HG03025 (cell line): ENCODE results near the gene DENND2A.
A peak's percentile ranks its signal among the peaks of the same experiment; 100 is the strongest.
"Not testable (repeated sequence)": the region's sequence is repeated elsewhere in the genome, so short reads cannot be mapped to it uniquely, and the experiment has no call there.

ENCODE experiments used
- ATAC-seq: cut with Tn5 transposase; IDR thresholded peaks from one replicate; pipeline ENCODE4 v1.9.1; 2021; ENCODE audit warnings: mild to moderate bottlenecking, moderate library complexity; ENCODE audit not compliant: unreplicated experiment, low FRiP score

Gene DENND2A

DNA sequence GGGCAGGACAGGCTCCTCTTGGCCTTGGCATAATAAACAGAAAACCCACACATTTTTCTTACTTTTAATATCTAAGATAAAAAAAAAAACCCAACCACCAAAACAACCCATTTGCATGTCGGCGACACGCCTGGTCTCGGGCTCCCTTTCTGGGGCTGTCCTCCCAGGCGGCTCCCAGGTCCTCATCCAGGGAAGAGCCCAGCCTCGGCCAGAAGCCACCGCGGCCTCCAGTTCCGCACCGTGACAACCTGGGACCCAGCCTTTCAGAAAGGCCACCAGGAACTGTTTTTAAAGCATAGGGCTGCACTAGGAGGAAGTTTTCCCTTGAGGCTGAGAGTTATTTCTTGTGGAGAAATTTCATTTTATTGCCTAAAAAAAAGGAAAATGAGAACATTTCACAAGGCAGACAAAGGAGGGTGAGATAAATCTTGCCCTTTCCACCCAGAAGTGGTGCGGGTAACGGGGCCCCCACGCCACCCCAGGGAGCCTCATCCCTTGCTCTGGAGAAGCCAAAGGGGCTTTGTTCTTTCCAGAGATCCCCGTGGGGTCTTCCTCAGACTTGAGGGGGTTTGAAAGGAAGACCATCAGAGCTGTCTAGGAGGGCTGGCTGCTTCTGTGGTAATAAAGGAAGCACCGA is 122.1 kb downstream of the DENND2A start:
- ATAC-seq: no peak

DNA sequence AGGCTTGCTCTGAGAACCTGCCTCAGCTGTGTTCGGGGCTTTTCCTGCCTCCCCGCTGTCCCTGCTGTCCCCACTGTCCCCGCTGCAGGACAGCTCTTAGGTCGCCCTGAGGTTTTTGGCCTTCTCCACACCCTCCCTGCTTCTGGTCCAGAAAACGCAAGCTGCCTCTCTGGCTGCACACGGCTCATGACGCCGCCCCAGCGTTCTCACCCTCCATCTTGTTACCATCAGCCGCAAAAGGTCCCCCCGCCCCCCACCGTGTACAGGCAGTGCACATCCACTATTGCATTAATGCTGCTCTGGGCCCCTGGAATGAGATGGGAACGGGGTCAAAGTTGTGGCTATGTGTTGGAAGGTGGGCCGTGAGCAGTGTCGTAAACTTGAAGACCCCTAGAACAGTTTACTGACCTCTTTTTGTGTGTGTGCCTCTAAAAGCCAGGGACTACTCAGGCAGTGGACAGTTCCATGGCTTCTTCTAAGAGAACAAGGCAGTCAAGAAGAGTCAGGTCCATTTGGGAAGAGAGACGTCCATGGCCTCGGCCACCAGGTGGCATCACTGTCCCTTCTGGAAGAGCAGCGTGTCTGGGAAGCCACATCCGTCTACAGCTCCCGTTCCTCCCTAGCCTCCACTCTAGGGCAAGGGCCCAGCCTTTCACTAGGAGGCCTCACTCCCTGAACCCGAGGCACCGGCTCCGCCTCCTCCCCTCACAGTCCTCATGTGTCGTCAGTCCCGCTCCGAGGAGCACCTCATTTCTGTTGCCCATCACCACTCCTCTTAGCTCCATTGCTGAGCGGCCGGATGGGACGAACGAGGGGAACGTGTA is 122.9 kb downstream of the DENND2A start:
- no peak for ATAC-seq

DNA sequence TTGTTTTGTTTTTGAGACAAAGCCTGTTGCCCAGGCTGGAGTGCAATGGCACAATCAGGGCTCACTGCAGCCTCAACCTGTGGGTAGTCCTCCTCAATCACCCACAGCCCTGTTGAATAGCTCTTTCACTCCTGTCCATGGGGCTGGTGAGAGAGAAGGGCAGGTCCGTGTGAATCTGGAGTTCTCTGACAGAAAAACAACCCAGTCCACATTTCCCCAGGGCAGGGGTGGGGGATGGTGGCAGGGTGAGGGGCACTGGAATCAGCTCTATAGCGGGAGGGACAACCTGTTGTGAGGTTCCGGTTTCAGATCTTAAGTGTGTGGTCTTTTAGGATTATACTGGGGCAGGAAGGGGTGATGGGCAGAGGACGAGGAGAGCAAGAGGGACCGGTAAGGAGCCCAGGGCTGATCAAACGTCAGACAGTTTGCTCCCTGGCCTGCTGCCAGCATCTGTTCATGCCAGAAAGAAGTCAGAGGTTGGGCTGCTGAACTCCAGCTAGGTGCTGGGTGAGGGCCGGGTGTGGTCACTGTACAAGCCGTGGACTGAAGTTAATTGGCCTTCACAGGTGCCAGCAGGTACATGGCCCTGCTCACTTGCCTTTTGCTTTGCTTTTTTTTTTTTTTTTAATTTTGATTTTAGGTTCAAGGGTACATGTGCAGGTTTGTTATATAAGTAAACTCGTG is 128.2 kb downstream of the DENND2A start:
- no peak for ATAC-seq

DNA sequence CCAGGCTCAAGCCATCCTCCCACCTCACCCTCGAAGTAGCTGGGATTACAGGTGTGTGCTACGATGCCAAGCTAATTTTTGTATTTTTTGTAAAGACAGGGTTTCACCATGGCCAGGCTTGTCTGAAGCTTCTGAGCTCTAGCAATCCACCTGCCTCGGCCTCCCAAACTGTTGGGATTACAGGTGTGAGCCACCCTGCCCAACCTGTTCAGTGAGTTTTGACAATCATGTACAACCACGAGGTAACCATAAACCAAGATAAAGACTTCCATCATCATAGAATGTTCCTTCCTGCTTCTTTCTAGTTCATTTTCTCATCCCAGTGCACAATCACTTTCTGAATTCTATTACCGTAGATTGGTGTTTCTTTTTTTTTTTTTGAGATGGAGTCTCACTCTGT is 130.8 kb downstream of the DENND2A start:
- no peak for ATAC-seq

DNA sequence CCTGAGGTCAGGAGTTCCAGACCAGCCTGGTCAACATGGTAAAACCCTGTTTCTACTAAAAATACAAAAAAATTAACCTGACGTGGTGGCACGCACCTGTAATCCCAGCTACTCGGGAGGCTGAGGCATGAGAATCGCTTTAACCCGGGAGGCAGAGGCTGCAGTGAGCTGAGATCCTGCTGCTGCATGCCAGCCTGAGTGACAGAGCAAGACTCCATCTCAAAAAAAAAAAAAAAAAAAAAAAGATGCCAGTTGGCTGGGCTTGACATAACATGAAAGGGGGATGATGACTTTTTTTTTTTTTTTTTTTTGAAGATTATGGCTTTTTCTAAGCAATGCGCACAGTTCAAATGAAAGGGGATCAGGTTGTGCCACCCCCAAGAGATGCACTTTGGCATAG is 133.1 kb downstream of the DENND2A start:
- not testable (repeated sequence) for ATAC-seq

DNA sequence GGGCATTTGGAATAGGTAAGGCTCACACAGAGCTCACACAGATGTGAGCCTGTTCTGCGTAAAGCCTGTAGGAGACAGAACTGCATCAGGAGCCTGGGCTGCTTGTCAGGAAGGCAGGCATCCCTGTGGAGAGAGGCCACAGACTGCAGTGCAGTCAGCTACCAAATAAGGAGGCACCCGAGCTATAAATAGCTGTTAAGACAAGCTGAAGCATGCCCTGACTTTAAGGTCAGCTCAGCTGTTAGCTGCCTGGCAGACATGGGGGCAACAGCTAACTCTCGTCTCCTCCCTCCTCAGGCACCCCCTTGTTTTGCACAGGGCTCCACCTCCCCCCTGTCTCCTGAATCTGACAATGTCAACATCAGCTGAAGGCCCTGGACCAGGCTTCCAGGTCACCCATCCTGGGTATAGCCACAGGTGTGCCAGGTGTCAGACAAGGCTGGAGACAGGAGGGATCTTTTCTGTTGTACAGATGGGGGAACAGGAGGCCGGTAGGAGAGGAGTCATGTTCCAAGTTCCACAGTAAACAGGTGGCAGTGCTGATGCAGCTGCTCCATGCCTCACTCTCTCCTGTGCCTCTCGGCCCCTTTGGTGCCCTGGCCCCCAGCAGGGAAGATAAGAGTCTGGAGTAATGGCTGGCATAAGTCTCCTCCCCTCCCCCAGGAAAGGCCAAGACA is 133.7 kb downstream of the DENND2A start:
- no peak for ATAC-seq

DNA sequence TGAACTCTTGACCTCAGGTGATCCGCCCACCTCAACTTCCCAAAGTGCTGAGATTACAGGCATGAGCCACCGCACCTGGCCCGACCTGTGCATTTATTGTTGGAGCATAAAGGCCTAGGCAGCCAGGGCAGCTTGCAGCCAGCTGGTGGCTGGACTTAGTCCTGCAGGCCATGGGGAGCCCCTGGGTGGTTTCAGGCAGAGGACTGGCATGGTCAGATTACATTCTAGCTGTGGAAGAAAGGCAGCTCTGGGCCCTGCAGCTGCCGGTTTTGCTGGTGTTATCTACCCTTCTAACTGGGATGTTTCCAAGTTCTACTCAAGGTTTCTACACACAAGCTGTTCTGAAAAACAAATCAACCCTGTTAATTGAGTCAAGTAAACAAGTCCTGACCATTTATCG is 138.6 kb downstream of the DENND2A start:
- ATAC-seq: no peak

DNA sequence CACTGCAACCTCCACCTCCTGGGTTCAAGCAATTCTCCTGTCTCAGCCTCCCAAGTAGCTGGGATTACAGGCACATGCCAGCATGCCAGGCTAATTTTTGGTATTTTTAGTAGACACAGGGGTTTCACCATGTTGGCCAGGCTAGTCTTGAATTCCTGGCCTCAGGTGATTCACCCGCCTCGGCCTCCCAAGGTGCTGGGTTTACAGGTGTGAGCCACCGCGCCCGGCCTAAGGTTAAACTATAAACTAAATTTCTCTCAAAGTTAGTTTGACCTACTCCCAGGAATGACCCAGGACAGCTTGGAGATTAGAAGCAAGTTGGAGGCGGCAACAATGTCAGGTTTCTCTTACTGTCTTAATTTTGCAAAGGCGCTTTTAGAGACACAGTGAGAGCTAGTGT is 142.8 kb downstream of the DENND2A start:
- ATAC-seq: not testable (repeated sequence)

DNA sequence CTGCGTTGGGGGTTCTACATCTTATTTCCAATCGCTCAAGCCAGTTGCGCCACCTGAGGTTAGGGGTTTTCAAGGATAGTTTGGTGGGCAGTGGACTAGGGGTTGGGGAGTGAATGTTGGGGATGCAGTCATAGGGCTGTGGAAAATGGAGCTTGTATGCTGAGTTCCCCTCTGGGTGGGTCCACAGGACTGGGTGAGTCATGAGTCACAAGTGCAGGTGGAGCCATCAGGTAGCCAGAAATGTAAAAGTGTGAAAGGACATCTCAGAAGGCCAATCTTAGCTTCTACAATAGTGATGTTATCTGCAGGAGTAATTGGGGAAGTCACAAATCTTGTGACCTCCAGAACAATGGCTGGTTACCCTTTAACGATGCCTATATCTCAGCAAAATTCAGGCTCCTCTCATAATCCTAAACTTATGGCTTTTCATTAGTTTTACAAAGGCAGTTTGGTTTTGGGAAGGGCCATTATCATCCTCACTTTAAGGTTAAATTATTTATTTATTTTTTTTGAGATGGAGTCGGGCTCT is 143.3 kb downstream of the DENND2A start:
- no peak for ATAC-seq

DNA sequence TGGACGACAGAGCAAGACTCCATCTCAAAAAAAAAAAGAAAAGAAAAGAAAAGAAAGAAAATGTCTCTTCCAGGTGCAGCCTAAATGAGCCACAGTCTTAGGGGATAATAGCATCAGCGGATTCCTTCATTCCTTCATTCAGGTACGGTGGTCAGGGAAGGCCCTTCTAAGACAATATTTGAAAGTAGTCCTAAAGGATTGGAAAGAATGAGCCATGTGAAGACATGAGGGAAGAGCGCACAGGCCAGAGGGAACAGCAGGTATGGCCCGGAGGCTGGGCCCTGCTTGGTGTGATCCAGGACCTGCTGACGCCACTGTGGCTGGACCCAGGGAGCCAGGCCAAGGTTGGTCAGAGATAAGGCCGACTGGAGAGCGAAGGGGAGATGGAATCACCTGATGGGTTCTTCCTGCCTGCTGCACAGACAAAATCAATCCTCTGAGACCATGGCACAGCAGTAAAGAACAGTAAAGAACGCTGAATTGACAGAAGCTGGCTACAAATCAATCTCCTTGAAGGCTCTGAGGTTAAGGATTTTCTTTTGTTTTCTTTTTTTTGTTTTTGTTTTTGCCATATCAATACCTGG is 145.0 kb downstream of the DENND2A start:
- ATAC-seq: no peak

DNA sequence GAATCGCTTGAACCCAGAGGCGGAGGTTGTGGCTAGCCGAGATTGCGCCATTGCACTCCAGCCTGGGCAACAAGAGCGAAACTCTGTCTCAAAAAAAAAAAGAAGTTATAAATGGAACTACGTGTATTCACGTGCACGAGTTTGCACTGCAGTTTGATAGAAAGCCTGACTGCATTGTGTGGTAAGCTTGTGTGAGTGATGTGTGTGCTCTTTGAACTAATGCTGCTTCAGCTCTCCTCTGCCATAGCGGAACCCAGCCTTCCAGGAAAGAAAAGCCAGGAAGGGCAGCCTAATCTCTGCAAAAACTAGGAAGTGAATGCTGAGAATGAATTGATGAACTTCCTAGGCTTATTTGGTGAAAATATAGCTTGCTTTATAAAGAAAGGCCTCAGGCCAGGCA is 145.7 kb downstream of the DENND2A start:
- no peak for ATAC-seq

DNA sequence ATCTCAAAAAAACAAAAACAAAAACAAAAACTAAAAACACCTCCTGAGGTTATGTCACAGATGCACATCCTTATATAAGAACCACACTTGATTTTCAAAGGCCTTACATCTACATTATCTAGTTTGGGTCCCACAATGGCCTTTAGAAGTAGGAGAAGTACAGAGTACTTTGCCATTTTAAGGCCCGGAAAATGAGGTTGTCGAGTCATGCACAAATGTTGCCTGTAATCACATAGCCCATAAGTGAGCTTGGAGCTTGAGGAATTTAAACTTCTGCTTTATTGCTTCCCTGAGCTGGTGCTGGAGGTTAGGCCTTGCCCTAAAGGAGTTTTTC is 151.6 kb downstream of the DENND2A start:
- no peak for ATAC-seq

DNA sequence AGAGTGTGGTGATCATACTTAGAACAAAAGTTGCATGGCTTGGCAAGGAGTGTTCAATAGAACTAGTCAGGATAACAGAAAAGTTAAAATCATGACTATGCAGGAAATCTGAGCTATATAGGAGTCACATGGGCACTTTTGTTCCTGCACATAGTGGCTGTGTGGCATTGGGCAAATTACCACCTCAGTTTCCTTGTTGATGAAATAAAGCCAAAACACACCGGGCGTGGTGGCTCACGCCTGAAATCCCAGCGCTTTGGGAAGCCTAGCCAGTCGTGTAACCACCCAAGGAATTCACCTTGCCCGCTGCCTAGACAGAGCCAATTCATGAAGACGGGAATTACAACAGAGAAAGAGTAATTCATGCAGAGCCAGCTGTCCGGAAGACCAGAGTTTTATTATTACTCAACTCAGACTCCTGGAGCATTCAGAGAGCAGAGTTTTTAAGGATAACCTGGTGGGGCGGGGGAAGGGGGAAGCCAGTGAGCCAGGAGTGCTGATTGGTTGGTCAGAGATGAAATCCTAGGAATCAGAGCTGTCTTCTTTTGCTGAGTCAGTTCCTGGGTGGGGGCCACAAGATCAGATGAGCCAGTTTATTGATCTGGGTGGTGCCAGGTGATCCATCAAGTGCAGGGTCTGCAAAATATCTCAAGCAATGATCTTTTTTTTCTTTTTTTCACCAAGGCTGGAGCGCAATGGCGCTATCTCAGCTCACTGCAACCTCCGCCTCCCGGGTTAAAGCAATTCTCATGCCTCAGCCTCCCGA is 154.9 kb downstream of the DENND2A start:
- no peak for ATAC-seq

DNA sequence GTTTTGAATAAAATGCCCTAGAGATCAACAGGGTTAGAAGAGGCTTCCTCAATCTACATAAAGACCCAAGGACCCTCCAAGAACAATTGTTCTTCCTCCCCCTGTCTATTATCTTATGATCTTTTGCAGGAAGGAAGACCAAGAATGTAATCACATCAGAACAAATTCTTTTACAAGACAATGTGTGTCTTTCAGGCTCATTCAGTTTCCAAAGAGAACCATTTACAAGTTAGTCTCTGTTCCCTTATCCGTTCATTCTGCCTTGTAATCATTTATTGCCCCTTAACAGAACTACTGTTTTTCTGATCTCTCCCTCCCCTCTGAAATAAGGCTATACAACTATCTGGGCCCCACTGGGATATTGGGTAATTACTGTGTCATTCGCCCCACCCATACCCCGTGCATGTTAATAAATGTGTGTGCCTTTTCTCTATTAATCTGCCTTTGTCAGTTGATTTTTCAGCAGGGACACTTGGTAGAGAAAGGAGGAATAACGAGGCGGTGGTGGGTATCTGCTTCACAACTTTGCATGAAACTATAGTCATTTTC is 155.6 kb downstream of the DENND2A start:
- no peak for ATAC-seq

DNA sequence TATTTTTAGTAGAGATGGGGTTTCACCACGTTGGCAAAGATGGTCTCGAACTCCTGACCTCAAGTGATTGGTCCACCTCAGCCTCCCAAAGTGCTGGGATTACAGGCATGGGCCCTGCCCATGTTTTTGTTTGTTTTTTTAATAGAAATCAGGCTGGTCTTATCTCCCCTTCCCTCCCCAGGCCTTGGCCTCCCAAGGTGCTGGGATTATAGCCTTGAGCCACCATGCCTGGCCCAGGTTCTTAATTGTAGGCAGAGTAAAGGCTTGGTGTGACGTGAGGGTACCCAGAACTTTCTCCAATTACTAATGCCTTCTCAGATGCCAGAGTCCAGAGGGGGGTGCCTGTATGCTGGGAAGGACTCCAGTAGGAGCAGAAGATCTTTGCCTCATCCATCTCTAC is 156.1 kb downstream of the DENND2A start:
- ATAC-seq: no peak

DNA sequence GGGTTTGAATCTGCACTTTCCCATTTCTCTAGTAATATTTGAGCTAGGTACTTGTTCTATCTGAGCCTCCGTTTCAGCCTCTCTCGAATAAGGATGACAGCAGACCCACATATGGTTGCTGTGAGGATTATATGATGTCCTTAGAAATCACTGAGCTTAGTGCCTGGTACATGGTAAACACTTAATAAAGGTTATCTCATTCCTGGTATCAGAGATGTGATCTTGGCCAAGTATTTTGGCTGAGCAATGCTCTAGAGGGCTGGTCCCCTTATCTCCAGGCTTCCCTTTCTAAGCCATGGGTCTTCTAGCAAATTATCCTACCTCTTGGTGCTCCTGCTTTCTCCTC is 160.9 kb downstream of the DENND2A start:
- peak; percentile 1 for ATAC-seq

DNA sequence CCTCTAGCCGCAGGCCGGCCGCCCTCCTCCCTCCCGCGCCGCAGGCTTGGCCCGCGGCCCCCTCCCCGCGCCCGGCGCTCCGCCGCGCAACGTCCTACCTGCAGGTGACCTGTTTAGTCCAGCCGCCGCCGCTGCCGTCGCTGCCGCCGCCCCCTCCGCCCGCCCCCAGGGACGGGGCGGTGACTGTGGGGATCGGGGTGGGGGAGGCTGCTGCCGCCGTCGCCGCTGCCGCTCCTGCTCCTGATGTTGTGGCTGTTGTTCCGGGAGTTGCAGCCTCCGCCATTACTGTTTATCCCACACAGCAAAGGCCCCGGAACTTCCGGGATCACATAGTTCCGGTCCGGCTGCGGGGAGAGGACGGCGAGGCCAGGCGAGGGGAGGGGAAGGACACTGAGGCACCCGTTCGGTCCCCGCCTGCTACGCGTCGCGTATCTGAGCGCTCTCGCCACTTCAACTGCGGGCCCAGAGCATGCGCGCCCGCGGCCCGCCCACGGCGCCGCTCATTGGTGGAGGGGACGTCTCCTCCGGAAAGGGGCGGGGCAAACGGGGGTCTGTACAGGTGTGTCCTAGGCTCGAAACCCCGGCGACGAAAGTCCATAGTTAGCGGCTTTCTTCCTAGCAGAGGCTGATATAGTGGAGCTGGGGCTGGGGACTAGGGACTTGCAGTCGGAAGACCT is 161.4 kb downstream of the DENND2A start, which contains the start of gene MKRN1:
MKRN1 (minus strand) TSS at position 444 of the 677 bp plus-strand sequence; CDS start at position 283, 161 bp downstream.
- ATAC-seq: peak; percentile 90

DNA sequence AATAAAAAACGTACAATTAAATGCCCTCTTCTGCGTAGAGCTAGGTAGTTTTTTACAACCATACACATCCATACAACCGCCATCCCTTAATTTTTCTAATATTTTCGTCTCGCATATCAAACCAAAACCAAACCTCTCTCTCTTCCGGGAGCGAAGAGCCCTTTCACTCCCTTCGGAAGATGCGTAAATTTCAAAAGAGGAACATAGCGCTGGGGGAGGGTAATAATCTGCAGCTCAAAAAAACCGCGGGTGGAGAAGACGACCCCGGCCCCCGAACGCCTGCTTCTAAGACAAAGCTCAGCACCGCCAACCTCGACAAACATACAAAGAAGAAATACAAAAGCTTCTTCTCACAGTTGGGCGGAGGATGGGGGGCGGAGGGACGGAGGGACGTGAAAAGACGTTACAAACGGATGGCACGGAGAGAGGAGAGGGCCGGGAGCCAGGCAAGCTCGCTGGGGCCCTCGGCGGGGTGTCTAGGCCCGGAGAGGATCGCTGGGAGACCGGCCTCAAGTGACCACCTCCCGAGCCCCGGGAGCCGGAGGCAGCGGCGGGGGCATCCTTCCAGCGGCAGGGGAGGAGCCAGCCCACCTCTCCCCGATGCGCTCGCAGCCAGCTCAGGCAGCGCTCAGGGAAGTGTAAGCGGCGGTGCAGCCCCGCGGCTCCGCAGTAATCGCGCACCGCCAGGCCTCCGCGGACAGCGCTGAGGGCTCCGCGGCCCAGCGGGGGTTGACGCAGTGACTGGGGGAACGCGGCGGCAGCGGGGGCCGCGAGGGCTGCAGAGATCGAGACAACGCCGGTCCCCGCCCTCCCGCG is 162.2 kb downstream of the DENND2A start:
- peak; percentile 29 for ATAC-seq
